Upper lobe of right lung (tissue), 1 donor: ENCODE results near the gene ZCCHC9. TPM values are rescaled to one million over a fixed set of nuclear protein-coding genes. Genes with fewer than 3 reads are reported as not detected.
"Not testable (repeated sequence)": the region's sequence is repeated elsewhere in the genome, so short reads cannot be mapped to it uniquely, and the experiment has no call there.

ENCODE experiments used
- ATAC-seq: fragments of 200-7000 bp; cut with Tn5 transposase; one replicate; pipeline ENCODE4 v1.9.1; 2020; ENCODE audit warnings: mild to moderate bottlenecking, moderate library complexity
- DNase-seq: peaks from one replicate; pipeline ENCODE4 v3.0.0-alpha.2; 2020
- H3K27ac ChIP-seq: fragments of 200-600 bp; one replicate; pipeline ENCODE4 v1.8.0; 2022
- H3K27me3 ChIP-seq: fragments of 200-600 bp; one replicate; pipeline ENCODE4 v1.8.0; 2022; ENCODE audit warnings: mild to moderate bottlenecking
- H3K36me3 ChIP-seq: fragments of 200-600 bp; one replicate; pipeline ENCODE4 v1.8.0; 2022
- H3K4me1 ChIP-seq: fragments of 200-600 bp; one replicate; pipeline ENCODE4 v1.8.0; 2022
- H3K4me3 ChIP-seq: fragments of 200-600 bp; one replicate; pipeline ENCODE4 v1.8.0; 2022; ENCODE audit warnings: mild to moderate bottlenecking
- H3K9me3 ChIP-seq: fragments of 200-600 bp; one replicate; pipeline ENCODE4 v1.8.0; 2022
- intact Hi-C: fragments of 100-400 bp; cut with DNase I; formaldehyde crosslinking; loops from one replicate; pipeline ENCODE4 v1.11.0; 2022
- total RNA-seq: library from RNA; stranded (reverse); fragmentation: NEBNext Ultra II Directional; extraction: Animal tissue kit (Norgen Biotek cat#: 25700); gene quantifications from one replicate; pipeline ENCODE4 v1.2.1, GENCODE V29; 2021
- TF ChIP-seq, protein P1 (sequence below): fragments of 200-600 bp; IDR thresholded peaks from one replicate; pipeline ENCODE4 v1.8.0; 2022; ENCODE audit warnings: antibody characterized with exemption
- donor health status: DM: no; HTN: yes; CAD: no; lungs with severe emphysema.

ZCCHC9 gene
- total RNA-seq, 1 donor from 2014 or later, result 20.2 TPM

DNA sequence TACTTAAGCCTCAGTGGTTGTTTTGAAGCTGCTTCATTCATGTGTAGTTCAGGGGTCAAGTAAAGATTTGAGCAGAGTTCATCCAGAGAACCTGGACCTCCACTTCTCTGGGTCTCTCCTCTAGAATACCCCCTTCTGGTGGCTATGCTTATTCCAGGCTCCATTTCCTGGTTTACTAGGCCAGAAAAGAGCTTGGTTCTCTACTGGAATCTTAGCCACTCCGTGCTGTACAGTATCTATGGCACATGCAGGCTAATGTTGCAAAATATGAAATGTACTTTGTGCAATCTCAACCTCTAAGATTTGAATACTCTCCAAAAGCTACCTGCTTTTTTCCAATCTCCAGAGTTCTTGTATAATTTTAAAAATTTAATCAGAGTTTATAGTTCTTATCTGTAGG is 17.4 kb upstream of the ZCCHC9 start:
- Histone ChIP-seq H3K27ac (no peak overlapping the region), H3K4me3 (no peak overlapping the region), H3K9me3 (no peaks in the 10 kb centered on the region), H3K27me3 (no peaks in the 10 kb centered on the region), H3K4me1 (no peaks in the 10 kb centered on the region), H3K36me3 (no peaks in the 10 kb centered on the region)
- ATAC-seq, result peak; percentile 36
- TF ChIP-seq, protein P1, sequence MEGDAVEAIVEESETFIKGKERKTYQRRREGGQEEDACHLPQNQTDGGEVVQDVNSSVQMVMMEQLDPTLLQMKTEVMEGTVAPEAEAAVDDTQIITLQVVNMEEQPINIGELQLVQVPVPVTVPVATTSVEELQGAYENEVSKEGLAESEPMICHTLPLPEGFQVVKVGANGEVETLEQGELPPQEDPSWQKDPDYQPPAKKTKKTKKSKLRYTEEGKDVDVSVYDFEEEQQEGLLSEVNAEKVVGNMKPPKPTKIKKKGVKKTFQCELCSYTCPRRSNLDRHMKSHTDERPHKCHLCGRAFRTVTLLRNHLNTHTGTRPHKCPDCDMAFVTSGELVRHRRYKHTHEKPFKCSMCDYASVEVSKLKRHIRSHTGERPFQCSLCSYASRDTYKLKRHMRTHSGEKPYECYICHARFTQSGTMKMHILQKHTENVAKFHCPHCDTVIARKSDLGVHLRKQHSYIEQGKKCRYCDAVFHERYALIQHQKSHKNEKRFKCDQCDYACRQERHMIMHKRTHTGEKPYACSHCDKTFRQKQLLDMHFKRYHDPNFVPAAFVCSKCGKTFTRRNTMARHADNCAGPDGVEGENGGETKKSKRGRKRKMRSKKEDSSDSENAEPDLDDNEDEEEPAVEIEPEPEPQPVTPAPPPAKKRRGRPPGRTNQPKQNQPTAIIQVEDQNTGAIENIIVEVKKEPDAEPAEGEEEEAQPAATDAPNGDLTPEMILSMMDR, result no peak
- intact Hi-C loops, result no loop called here
- no peak for DNase-seq

DNA sequence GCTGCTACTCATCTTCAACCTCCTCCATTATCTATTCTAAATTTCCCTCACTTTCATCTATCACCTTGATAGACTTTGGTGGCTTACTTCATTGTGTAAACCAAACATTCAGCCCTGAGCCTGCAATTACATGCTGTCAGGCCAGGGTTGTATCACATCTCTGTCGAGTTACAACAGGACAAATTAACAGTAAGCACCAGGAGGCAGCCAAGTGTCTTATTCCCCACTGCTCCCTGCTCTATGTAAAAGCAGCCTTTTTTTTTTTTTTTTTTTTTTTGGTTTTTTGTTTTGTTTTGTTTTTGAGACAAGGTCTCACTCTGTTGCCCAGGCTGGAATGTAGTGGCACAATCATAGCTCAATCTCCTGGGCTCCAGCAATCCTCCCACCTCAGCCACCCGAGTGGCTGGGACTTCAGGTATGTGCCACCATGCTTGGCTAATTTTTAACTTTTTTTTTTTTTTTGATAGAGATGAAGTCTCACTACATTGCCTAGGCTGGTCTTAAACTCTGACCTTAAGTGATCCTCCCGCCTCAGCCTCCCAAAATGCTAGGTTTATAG is 15.2 kb upstream of the ZCCHC9 start:
- Histone ChIP-seq H3K27me3 (no peaks in the 10 kb centered on the region), H3K4me3 (no peak overlapping the region), H3K27ac (no peak overlapping the region), H3K9me3 (no peaks in the 10 kb centered on the region), H3K4me1 (no peaks in the 10 kb centered on the region), H3K36me3 (no peaks in the 10 kb centered on the region)
- no peak for ATAC-seq
- TF ChIP-seq, protein P1, result no peak
- intact Hi-C loops, result no loop called here
- DNase-seq, result no peak

DNA sequence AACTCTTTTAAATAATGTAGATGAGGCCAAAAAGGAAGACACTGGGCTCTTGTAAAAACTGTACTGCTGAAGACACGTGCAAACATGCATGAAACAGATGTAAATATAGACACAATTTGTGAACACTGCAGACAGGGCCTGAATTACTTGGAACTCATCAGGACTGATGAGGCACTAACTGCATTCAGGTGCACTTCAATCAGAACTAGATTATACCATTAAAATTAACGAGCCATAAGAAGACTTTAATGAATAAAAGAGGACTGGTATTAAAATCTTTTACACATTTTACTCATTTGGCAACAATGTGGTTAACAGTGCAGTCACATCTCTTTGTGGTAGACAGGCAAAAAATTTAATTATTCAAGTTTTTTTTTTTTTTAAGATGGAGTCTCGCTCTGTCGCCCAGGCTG is 13.4 kb upstream of the ZCCHC9 start:
- H3K27me3 ChIP-seq, result no peaks in the 10 kb centered on the region
- no peak for DNase-seq
- TF ChIP-seq, protein P1, result no peak
- intact Hi-C loops, result no loop called here
- no peak overlapping the region for H3K27ac ChIP-seq
- peaks cover 4% of the 10 kb centered on the region for H3K9me3 ChIP-seq
- no peaks in the 10 kb centered on the region for H3K4me1 ChIP-seq
- no peak overlapping the region for H3K4me3 ChIP-seq
- no peaks in the 10 kb centered on the region for H3K36me3 ChIP-seq
- ATAC-seq, result no peak

DNA sequence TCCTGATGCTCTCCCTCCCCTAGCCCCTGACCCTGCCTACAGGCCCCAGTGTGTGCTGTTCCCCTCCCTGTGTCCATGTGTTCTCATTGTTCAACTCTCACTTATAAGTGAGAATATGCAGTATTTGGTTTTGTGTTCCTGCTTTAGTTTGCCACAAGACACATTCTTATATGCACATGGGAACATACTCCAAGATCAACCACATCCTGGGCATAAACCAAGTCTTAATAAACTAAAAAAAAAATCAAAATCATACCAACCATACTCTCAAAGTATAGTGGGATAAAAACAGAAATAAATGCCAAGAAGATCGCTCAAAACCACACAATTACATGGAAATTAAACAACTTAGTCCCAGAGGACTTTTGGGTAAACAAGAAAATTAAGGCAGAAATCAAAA is 11.2 kb upstream of the ZCCHC9 start:
- intact Hi-C loops, result no loop called here
- Histone ChIP-seq H3K9me3 (peaks cover 9% of the 10 kb centered on the region), H3K4me1 (no peaks in the 10 kb centered on the region), H3K36me3 (no peaks in the 10 kb centered on the region), H3K27me3 (no peaks in the 10 kb centered on the region), H3K4me3 (no peak overlapping the region), H3K27ac (no peak overlapping the region)
- DNase-seq, result no peak
- no peak for ATAC-seq
- TF ChIP-seq, protein P1, result no peak

DNA sequence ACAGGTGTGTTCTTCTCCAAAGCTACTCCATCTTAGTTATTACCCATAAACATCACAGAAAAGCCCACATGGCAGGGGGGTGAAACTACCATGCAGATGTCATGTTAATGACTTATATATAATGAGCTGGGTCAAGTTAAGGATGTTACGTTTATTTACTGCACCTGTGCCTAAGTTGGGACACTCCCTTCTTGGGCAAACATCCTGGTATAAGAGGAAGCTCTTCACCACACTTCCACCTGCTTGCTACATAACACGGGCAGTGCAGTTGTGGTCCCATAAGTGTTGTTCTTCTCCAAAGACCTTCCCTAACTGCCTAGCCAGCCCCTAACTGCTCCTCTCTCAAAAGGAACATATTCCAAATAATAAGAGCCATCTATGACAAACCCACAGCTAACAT is 9.3 kb upstream of the ZCCHC9 start:
- peaks cover 9% of the 10 kb centered on the region for H3K9me3 ChIP-seq
- H3K27me3 ChIP-seq, result no peaks in the 10 kb centered on the region
- intact Hi-C loops, result no loop called here
- ATAC-seq (no peak), DNase-seq (no peak)
- H3K4me1 ChIP-seq, result no peaks in the 10 kb centered on the region
- H3K36me3 ChIP-seq, result no peaks in the 10 kb centered on the region
- H3K27ac ChIP-seq, result no peak overlapping the region
- no peak overlapping the region for H3K4me3 ChIP-seq
- TF ChIP-seq, protein P1, result no peak

DNA sequence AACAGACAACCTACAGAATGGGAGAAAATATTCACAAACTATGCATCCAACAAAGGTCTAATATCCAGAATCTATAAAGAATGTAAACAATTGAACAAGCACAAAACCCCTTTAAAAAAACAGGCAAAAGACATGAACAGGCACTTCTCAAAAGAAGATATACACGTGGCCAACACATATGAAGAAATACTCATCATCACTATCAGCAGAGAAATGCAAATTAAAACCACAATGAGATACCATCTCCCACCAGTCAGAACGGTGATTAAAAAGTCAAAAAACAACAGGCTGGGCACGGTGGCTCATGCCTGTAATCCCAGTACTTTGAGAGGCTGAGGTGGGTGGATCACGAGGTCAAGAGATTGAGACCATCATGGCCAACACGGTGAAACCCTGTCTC is 7.4 kb upstream of the ZCCHC9 start:
- DNase-seq, intact Hi-C loops, H3K9me3 ChIP-seq, ATAC-seq, H3K27me3 ChIP-seq, H3K4me1 ChIP-seq, H3K36me3 ChIP-seq, H3K27ac ChIP-seq, H3K4me3 ChIP-seq: not testable (repeated sequence)
